ENCODE measurements around the gene PUSL1. TPM values are rescaled to one million over a fixed set of nuclear protein-coding genes. Genes with fewer than 3 reads are reported as not detected.
A peak's percentile ranks its signal among the peaks of the same experiment; 100 is the strongest.

The PUSL1 gene
- total RNA-seq, 4 donors from 2014 or later, result 42.3 to 62.1 (median 53.7) TPM

DNA sequence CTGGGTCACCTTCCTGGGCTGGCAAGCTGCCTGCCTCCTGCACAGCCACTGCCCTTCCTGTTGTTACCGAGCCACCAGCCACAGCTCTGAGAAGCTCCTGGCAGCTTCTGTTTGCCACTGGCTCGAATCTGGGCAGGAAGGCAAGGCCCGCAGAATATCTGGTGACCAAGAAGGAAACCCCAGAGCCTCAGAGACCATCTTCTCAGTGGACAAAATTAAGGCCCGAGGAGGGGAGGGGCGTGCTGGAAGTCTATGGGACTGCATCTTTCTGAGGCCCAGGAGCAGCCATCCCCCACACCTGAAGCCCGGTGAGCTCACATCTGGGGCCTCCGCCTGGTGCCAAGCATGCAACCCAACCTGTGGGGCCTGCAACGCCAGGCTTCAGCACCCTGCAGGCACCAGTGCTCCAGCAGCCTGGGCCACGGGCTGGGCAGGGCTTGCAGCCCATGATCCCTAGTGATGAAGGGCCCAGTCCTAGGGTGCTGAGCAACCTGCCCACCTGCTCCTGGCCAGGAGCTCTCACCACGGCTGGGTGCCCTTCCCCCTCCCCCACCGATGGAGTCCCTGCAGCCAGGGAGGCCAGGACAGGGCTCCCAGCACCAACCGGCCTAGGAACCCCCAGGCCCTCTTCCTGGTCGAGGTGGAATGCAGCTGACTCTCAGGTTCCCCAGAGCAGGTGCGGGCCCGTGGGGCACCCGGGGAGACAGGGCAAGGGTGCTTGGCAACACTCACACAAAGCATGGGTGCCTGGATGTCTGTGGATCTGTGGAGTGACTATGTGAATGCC lies 17.1 kb downstream of the PUSL1 start:
- DNase-seq (ENCODE audit: low spot score in 2 of 2), result no peak
- intact Hi-C loops (cut with DNase I; ENCODE audit: low total_unique reads), result no loop called here
- WGBS, 2 donors, result 26 to 36% methylated on average over 11 to 12 of the region's 16 CpGs
- H3K4me3 ChIP-seq (ENCODE audit: low read depth, poor library complexity, severe bottlenecking), result peak overlapping the region; percentile 61
- TF ChIP-seq, protein P1, sequence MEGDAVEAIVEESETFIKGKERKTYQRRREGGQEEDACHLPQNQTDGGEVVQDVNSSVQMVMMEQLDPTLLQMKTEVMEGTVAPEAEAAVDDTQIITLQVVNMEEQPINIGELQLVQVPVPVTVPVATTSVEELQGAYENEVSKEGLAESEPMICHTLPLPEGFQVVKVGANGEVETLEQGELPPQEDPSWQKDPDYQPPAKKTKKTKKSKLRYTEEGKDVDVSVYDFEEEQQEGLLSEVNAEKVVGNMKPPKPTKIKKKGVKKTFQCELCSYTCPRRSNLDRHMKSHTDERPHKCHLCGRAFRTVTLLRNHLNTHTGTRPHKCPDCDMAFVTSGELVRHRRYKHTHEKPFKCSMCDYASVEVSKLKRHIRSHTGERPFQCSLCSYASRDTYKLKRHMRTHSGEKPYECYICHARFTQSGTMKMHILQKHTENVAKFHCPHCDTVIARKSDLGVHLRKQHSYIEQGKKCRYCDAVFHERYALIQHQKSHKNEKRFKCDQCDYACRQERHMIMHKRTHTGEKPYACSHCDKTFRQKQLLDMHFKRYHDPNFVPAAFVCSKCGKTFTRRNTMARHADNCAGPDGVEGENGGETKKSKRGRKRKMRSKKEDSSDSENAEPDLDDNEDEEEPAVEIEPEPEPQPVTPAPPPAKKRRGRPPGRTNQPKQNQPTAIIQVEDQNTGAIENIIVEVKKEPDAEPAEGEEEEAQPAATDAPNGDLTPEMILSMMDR (IDR thresholded peaks at IDR 0.05), result no peak
- TF ChIP-seq POLR2A (IDR thresholded peaks at IDR 0.05), result no peak

DNA sequence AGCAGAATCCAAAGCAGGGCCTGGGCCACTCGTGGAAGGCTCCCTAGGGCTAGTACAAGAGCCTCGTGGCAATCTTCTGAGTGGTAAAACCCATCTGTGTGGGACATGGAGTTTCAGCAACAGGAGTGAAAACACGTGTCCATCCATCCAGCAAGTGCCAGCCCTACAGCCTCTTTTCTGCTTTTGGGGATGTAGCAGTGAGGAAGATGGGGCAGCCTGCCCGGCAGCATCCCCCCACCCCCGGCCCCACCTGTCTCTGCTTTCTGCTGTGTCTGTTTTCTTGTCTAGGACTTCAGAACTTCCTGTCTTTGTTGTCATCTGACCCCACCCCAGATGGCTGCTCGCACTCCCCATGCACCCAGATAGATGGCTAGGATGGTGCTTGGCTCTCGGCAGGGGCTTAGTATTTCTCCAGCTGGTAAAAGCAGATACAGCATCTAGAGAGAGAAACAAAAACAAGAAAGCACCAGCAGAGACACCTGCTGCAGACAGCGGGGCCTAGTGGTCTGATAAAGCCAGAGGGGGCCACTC lies 17.7 kb downstream of the PUSL1 start:
- no peak for DNase-seq (ENCODE audit: low spot score in 2 of 2)
- WGBS, 2 donors, result 51 to 57% methylated on average over 8 of the region's 8 CpGs
- H3K4me3 ChIP-seq (ENCODE audit: low read depth, poor library complexity, severe bottlenecking), result no peak overlapping the region
- intact Hi-C loops (cut with DNase I; ENCODE audit: low total_unique reads), result no loop called here
- TF ChIP-seq, protein P1 (IDR thresholded peaks at IDR 0.05), result no peak
- no peak for TF ChIP-seq POLR2A (IDR thresholded peaks at IDR 0.05)

DNA sequence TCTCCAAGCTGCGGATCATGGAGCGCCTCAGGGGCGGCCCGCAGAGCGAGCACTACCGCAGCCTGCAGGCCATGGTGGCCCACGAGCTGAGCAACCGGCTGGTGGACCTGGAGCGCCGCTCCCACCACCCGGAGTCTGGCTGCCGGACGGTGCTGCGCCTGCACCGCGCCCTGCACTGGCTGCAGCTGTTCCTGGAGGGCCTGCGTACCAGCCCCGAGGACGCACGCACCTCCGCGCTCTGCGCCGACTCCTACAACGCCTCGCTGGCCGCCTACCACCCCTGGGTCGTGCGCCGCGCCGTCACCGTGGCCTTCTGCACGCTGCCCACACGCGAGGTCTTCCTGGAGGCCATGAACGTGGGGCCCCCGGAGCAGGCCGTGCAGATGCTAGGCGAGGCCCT lies 18.9 kb downstream of the PUSL1 start:
- intact Hi-C loops (cut with DNase I; ENCODE audit: low total_unique reads), result no loop called here
- H3K4me3 ChIP-seq (ENCODE audit: low read depth, poor library complexity, severe bottlenecking), result no peak overlapping the region
- DNase-seq (ENCODE audit: low spot score in 2 of 2), result no peak
- no peak for TF ChIP-seq POLR2A (IDR thresholded peaks at IDR 0.05)
- TF ChIP-seq, protein P1 (IDR thresholded peaks at IDR 0.05), result no peak
- WGBS, 2 donors, result 91% methylated on average over 33 to 35 of the region's 40 CpGs

DNA sequence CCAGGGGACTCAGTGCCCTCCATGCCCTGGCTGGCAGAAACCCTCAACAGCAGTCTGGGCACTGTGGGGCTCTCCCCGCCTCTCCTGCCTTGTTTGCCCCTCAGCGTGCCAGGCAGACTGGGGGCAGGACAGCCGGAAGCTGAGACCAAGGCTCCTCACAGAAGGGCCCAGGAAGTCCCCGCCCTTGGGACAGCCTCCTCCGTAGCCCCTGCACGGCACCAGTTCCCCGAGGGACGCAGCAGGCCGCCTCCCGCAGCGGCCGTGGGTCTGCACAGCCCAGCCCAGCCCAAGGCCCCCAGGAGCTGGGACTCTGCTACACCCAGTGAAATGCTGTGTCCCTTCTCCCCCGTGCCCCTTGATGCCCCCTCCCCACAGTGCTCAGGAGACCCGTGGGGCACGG lies 19.9 kb downstream of the PUSL1 start:
- DNase-seq (ENCODE audit: low spot score in 2 of 2), result no peak
- no peak overlapping the region for H3K4me3 ChIP-seq (ENCODE audit: low read depth, poor library complexity, severe bottlenecking)
- intact Hi-C loops (cut with DNase I; ENCODE audit: low total_unique reads), result no loop called here
- TF ChIP-seq POLR2A (IDR thresholded peaks at IDR 0.05), result no peak
- TF ChIP-seq, protein P1 (IDR thresholded peaks at IDR 0.05), result no peak
- 86 to 91% methylated on average over 4 to 14 of the region's 15 CpGs for whole genome bisulfite sequencing, 2 donors

DNA sequence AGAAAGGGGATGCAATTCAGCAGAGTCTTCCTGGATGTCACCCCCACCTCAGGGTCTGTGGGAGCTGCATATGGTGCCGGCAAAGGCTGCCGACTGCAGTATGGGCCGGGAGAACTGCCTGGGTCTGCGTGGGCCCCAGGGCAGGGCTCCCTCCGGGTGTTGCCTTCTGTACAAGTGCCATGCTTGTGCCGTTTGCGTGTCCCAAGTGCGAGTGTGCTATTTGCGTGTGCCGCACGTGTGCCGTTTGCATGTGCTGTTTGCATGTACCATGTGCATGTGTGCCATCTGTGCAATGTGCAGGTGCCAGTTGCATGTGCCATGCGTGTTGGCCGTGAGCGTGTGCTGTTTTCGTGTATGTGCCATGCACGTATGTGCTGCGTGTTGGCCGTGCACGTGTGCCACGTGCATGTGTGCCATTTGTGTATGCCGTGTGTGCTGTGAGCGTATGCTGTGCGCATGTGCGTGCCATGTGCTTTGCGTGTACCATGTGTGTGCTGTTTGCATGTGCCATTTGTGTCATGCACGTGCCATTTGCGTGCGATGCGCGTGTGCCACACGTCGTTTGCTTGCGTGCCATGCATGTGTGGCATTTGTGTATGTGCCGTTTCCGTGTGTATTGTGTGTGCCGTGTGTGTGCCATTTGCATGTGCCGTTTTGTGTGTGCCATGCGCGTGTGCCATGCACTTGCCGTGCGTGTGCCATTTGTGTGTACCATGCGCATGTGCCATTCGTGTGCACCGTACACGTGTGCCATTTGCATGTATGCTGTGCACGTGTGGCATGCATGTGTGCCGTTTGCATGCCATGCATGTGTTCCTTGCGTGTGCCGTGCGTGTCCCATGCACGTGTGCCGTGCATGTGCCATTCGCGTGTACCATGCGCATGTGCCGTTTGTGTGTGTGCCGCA lies 21.2 kb downstream of the PUSL1 start:
- TF ChIP-seq POLR2A (IDR thresholded peaks at IDR 0.05), result no peak
- TF ChIP-seq, protein P1 (IDR thresholded peaks at IDR 0.05), result no peak
- H3K4me3 ChIP-seq (ENCODE audit: low read depth, poor library complexity, severe bottlenecking), result no peak overlapping the region
- intact Hi-C loops (cut with DNase I; ENCODE audit: low total_unique reads), result no loop called here
- no peak for DNase-seq (ENCODE audit: low spot score in 2 of 2)
- WGBS, 2 donors, result 89 to 93% methylated on average over 44 to 57 of the region's 58 CpGs

Measured in lower leg skin (tissue), 4 donors.